ENCODE results near the gene TSTD2.
A peak's percentile ranks its signal among the peaks of the same experiment; 100 is the strongest.

The TSTD2 gene

DNA sequence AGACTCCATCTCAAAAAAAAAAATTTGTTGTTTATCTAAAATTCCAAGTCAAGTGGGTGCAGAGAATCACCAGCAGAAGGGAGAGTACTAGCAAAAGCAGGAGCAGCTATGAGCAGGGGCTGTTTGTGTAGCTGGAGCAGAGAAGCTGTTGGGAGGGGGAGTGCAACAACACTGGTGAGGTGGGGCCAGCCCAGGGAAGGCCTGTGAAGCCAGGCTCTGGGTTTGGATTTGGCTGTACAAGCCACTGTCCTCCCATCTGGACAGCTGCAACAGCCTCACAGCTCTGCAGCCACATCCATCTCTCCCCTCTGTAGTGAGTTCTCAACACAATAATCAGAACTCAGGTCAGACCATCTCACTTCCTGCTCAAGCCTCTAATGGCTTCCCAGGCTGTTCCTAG lies 72.3 kb downstream of the TSTD2 start:
- no peak for DNase-seq

- no peak for DNase-seq
Measured at GRCh38 chr9:97560154-97560553, 73.0 kb downstream of the TSTD2 start.

- no peak for DNase-seq
Measured at GRCh38 chr9:97559111-97559514, 74.1 kb downstream of the TSTD2 start.

DNA sequence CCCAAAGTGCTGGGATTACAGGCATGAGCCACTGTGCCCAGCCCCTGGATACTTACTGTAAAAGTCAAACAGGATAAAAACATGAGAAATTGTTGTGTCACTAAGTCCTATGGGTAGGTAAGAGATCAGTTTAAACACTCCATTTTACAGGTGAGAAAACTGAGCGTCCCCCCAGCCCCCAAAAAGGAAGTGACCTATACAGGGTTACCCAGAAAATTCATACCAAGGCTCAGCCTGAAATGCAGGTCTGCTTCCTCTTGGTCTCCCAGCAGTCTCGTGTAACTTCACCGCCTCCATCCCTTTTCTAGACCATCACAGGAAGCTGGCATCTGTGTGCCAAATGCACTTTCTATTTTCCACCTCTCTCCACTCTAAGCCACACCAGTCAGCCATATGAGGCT lies 74.5 kb downstream of the TSTD2 start:
- no peak for DNase-seq

DNA sequence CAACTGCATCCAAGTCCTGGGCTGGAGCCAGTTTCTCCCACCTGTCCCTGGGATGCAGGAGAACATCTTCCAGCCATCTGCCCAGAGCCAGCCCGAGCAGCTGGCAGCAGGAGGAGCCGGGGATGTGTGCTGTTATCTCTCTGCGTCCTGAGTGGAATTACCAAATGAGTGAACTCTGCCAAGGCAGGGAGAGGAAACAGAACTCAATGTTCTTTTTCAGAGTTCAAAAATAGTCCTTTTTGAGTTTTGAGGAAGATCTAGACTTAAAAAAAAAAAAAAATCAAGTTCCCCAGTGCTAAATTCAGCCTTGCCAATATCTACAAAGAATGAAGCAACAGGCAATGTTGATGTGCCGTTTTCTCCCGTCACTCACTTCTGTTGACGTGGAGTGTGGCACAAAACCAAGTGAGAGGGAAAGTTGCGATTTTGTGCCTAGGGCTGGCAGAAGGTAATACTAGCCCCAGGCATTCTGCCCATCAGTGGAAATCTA lies 75.5 kb downstream of the TSTD2 start:
- DNase-seq = peak; percentile 17 to 43

DNA sequence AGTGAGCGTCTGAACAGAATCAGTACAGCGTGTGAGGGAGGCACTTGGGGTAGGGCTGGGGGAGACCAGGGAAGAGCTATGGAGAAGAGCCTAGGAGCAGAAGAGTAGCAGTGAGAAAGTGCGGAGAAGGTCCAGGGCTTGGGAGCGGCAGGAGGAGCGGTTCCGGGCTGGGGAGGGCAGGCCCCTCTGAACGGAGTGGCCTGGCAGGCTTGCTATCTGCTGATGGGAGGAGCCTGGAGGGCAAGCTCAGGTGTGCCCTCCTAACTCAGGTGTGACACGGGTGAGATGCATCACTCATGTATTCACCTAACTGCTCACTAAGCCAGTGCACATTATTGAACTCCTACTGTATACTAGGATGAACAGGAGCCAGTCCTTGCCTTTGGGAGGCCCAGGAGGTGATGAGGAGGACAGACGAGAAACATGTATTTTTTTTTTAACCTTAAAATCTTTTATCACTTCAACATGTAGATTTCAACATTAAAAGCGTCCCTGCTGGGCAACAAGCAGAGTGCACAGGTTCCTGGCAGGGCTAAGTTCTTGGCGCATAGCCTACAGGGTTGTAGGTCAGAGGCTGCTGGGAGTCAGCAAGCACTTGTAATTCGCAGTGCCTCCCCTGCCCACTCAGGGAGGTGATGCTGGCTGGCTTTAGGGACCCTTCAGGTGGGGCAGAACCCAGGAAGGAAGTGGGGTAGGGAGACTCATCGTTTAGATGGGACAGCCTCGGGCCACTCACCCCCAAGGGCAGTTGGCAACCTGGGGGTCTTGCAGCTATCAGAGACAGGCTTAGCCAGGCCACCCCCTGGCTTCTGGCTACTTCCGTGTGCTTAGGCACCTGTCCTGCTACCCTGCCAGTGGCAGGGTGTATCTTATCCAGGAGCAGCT lies 76.2 kb downstream of the TSTD2 start:
- DNase-seq = no peak

DNA sequence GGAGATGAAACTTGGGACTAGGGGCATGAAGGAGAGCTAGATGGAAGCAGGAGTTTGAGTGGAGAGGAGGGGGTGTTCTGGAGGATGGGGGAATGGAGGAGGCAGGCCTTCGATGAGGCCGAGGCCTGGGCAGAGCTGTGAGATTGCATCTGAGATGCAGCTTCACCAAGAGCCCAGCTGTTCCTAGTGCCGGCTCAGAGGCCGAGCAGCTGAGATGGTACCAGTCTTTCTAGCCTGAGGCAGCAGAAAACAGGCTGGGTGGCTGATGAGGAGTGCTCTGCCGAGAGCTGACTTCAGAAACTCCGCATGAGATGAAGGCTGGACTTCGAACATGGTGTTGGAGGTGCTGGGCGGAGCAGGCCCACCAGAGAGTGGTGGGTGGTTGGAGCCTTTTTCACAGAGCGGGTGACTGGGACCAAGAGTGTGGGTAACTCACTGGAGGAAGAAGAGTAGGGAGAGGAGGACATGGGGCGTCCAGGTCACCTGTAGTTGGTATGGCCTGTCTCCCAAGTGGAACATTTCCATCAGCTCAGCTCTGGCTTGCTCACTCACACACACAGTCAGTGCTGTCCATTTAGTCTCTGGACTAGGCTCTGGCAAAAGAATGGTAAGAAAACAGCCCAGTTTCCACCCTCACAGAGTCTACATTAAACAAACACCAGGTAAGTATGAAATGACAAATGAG lies 77.0 kb downstream of the TSTD2 start:
- DNase-seq = no peak

GRCh38 chr9:97555164-97555563 lies 78.0 kb downstream of the TSTD2 start:
- DNase-seq = no peak

DNA sequence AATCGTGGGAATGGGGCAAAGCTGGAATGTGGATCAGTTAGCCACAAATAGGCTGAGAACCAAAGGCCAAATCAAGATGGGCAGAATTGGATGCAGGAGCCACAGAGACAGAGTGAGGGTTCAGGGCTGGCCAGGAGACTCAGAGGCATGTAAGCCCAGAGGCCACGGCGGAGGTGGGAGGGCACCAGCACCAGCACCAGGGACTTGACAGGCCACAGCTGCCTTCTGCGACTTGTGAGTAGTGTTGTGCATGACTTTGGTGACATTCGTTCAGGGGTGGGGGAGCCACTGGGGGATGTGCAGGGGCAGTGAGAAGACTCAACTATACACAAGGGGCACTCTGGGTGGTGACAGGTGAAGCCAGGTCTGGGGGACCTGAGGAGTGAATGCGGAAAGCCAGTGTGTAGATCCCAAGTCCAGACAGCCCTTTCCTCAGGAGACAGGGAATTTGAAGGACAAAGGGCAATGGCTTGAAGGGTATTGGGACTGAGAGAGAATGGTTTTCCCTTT lies 78.5 kb downstream of the TSTD2 start:
- DNase-seq = no peak

- DNase-seq = no peak
Measured at GRCh38 chr9:97553841-97554240, 79.3 kb downstream of the TSTD2 start.

DNA sequence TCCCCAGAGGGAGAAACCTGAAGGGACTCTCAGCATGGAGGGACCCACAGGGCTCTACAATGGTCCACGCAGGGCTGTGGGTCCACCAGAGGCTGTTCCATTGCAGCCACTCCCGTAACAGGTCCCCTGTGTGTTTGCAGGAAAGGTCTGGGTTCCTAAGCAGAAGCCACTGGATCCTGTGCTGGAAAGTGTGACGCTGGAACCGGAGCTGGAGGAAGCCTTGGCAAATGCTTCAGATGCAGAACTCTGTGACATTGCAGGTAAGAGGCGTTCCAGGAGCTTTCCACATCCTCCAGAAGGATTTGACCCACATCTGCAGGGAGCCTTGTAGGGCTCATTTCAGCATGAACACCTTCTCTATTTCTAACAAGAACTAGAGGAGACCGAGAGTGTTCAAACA lies 80.0 kb downstream of the TSTD2 start:
- DNase-seq = no peak

GRCh38 chr9:97551308-97551707 lies 81.9 kb downstream of the TSTD2 start:
- no peak for DNase-seq

DNA sequence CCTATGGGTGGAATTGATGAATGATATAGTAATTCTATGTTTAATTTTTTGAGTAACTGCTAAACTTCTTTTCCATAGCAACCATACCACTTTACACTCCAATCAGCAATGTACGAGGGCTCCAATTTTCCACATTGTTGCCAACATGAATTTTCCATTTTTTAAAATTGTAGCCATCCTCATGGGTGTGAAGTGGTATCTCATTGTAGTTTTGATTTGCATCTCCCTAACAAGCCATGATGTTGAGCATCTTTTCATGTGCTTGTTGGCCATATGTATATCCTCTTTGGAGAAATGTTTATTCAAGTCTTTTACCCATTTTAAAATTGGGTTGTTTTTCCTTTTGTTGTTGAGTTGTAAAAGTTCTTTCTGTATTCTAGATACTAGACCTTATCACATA lies 82.8 kb downstream of the TSTD2 start:
- no peak for DNase-seq

All from NCI-H2081 (cell line).